ENCODE data around the gene CASQ2. TPM values are rescaled to one million over a fixed set of nuclear protein-coding genes. Genes with fewer than 3 reads are reported as not detected.

The CASQ2 gene
- total RNA-seq, 4 donors from 2014 or later, result 1.5 to 30.2 (median 7.8) TPM

DNA sequence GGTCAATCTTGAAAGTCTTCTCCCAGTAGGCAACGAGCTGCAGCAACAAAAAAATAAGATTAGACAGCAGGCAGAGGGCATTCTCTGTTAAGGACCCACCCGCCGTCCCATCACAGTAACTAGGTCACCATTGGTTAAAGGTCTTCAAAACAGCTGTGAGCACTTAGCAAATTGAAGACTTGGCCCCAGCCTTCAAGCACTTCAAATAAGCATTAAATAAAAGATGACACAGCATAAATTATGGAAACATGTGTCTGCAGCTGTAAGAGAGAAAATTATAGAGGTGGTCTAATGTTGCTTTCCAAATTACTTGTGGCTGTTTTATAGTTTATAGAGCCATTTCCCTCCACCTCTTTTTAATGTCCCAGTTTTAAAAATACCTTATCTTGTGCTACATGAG, 65.6 kb downstream of the CASQ2 start:
- Histone ChIP-seq H3K9me3 (no peaks in the 10 kb centered on the region), H3K36me3 (no peaks in the 10 kb centered on the region), H3K4me3 (no peak overlapping the region), H3K27ac (no peak overlapping the region), H3K4me1 (no peaks in the 10 kb centered on the region), H3K27me3 (no peaks in the 10 kb centered on the region)
- intact Hi-C loops (cut with DNase I; ENCODE audit: low total_unique reads), result no loop called here
- no peak for DNase-seq
- no peak for TF ChIP-seq POLR2A (IDR thresholded peaks at IDR 0.05)
- TF ChIP-seq, protein P1, sequence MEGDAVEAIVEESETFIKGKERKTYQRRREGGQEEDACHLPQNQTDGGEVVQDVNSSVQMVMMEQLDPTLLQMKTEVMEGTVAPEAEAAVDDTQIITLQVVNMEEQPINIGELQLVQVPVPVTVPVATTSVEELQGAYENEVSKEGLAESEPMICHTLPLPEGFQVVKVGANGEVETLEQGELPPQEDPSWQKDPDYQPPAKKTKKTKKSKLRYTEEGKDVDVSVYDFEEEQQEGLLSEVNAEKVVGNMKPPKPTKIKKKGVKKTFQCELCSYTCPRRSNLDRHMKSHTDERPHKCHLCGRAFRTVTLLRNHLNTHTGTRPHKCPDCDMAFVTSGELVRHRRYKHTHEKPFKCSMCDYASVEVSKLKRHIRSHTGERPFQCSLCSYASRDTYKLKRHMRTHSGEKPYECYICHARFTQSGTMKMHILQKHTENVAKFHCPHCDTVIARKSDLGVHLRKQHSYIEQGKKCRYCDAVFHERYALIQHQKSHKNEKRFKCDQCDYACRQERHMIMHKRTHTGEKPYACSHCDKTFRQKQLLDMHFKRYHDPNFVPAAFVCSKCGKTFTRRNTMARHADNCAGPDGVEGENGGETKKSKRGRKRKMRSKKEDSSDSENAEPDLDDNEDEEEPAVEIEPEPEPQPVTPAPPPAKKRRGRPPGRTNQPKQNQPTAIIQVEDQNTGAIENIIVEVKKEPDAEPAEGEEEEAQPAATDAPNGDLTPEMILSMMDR (IDR thresholded peaks at IDR 0.05), result no peak

DNA sequence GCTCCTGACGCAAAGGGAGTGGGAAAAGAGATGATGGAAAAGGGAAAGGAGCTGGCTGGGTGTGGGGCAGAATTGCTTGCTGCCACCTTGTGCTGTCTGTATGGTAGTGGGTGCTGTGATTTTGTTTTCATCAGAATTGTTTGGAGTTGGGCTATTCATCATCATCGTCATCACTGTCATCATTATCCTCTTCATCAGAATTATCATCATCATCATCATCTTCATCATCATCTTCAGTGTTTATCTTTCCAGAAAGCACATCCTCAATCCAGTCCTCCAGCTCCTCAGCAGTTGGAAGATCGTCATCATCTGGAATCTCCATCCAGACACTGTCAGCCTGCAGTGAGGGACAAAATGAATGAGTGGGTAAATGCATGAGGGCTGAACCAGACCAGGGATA, 67.4 kb downstream of the CASQ2 start:
- Histone ChIP-seq H3K9me3 (no peaks in the 10 kb centered on the region), H3K4me3 (no peak overlapping the region), H3K4me1 (no peaks in the 10 kb centered on the region), H3K36me3 (no peaks in the 10 kb centered on the region), H3K27me3 (no peaks in the 10 kb centered on the region), H3K27ac (no peak overlapping the region)
- intact Hi-C loops (cut with DNase I; ENCODE audit: low total_unique reads), result no loop called here
- DNase-seq, result no peak
- no peak for TF ChIP-seq POLR2A (IDR thresholded peaks at IDR 0.05)
- TF ChIP-seq, protein P1 (IDR thresholded peaks at IDR 0.05), result no peak

DNA sequence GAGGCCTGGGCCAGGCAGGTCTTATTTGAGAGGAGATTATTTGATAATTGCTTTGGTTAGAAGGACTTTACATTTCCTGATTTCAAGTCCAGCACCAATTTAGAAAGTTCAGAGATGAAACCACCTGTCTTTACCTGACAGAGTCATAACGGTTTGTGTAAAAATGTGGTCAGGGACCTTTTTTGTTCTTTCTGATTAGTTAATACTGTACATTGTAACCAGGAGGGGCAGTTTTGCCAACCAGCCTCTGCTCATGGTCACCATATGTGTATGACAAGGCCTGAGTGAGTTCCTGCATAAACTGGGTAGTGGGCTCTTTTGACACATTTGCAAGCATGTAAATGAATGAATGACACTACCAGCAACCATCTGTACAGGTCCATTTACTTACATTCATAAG, 70.9 kb downstream of the CASQ2 start:
- no peak overlapping the region for H3K4me3 ChIP-seq
- DNase-seq, result no peak
- no peaks in the 10 kb centered on the region for H3K36me3 ChIP-seq
- H3K9me3 ChIP-seq, result no peaks in the 10 kb centered on the region
- H3K27ac ChIP-seq, result no peak overlapping the region
- intact Hi-C loops (cut with DNase I; ENCODE audit: low total_unique reads), result no loop called here
- TF ChIP-seq POLR2A (IDR thresholded peaks at IDR 0.05), result no peak
- TF ChIP-seq, protein P1 (IDR thresholded peaks at IDR 0.05), result no peak
- H3K4me1 ChIP-seq, result no peaks in the 10 kb centered on the region
- H3K27me3 ChIP-seq, result no peaks in the 10 kb centered on the region

DNA sequence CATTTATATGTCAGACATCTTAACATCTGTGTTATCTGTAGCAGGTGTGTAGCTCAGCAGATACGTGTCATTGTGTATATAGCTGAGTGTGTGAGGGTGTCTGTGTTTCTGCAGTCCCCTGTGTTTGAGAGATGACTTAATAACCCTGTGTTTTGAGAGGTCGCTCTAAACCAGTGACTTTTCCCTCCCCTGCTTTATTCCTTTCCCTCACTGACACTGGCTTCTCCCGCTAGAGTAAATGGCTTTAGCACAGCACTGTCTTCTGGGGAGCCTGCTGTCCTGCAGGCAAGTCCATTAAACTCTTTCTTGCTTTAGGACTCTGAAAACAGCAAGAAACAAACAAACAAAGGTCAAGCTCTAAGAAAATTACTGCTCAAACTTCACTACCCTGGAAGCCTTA, 73.7 kb downstream of the CASQ2 start:
- Histone ChIP-seq H3K36me3 (no peaks in the 10 kb centered on the region), H3K9me3 (no peaks in the 10 kb centered on the region), H3K4me1 (no peaks in the 10 kb centered on the region), H3K27me3 (no peaks in the 10 kb centered on the region), H3K27ac (no peak overlapping the region), H3K4me3 (no peak overlapping the region)
- no peak for DNase-seq
- TF ChIP-seq, protein P1 (IDR thresholded peaks at IDR 0.05), result no peak
- TF ChIP-seq POLR2A (IDR thresholded peaks at IDR 0.05), result no peak
- intact Hi-C loops (cut with DNase I; ENCODE audit: low total_unique reads), result no loop called here

DNA sequence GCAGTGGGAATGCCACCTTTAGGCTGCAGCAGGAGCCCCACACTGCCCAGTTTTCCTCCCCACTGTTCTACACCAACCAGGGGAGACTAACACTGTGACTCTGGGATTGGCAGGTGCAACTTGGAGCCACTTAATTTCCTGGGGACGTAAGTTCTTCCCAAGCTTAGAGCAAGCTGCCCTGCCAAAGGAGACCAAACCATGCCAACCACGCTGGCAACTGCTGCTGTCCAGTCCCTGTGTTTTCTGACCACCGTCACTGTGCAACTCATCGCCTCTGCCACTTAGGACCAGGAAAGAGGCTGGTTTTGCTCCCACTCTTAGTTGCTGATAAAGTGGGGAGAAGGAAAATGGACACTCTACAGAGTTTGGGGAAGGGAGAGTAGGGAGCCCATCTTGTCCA, 76.3 kb downstream of the CASQ2 start:
- no peaks in the 10 kb centered on the region for H3K27me3 ChIP-seq
- TF ChIP-seq, protein P1 (IDR thresholded peaks at IDR 0.05), result no peak
- TF ChIP-seq POLR2A (IDR thresholded peaks at IDR 0.05), result no peak
- no peaks in the 10 kb centered on the region for H3K36me3 ChIP-seq
- H3K9me3 ChIP-seq, result no peaks in the 10 kb centered on the region
- no peak for DNase-seq
- H3K4me1 ChIP-seq, result no peaks in the 10 kb centered on the region
- intact Hi-C loops (cut with DNase I; ENCODE audit: low total_unique reads), result no loop called here
- H3K27ac ChIP-seq, result no peak overlapping the region
- no peak overlapping the region for H3K4me3 ChIP-seq

Data from uterus (tissue), 4 donors.